ENCODE results near the gene TIRAP.
"Not testable (repeated sequence)": the region's sequence is repeated elsewhere in the genome, so short reads cannot be mapped to it uniquely, and the experiment has no call there.

The TIRAP gene

GRCh38 chr11:126282736-126283591 is at the start of gene TIRAP:
TSS of gene TIRAP (plus strand) at chr11:126283093. CDS start at chr11:126290895, 7,802 bp downstream.
- no peak for DNase-seq (ENCODE audit: low read depth)

- no peak for DNase-seq (ENCODE audit: low read depth)
Observed at GRCh38 chr11:126233391-126233790, 49.5 kb upstream of the TIRAP start.

GRCh38 chr11:126246636-126247035 is 36.3 kb upstream of the TIRAP start:
- DNase-seq (ENCODE audit: low read depth) = no peak

- no peak for DNase-seq (ENCODE audit: low read depth)
Observed at GRCh38 chr11:126253265-126253664, 29.6 kb upstream of the TIRAP start.

- DNase-seq (ENCODE audit: low read depth) = no peak
Observed at GRCh38 chr11:126254819-126255218, 28.1 kb upstream of the TIRAP start.

- DNase-seq (ENCODE audit: low read depth) = not testable (repeated sequence)
Observed at GRCh38 chr11:126255507-126255906, 27.4 kb upstream of the TIRAP start.

- no peak for DNase-seq (ENCODE audit: low read depth)
Observed at GRCh38 chr11:126256216-126256615, 26.7 kb upstream of the TIRAP start.

- no peak for DNase-seq (ENCODE audit: low read depth)
Observed at GRCh38 chr11:126257144-126257543, 25.7 kb upstream of the TIRAP start.

- DNase-seq (ENCODE audit: low read depth) = no peak
Observed at GRCh38 chr11:126257764-126258163, 25.1 kb upstream of the TIRAP start.

- no peak for DNase-seq (ENCODE audit: low read depth)
Observed at GRCh38 chr11:126262216-126262615, 20.7 kb upstream of the TIRAP start.

- DNase-seq (ENCODE audit: low read depth) = no peak
Observed at GRCh38 chr11:126263489-126263888, 19.4 kb upstream of the TIRAP start.

GRCh38 chr11:126265811-126266210 is 17.1 kb upstream of the TIRAP start:
- DNase-seq (ENCODE audit: low read depth) = no peak

GRCh38 chr11:126267650-126268049 is 15.2 kb upstream of the TIRAP start:
- no peak for DNase-seq (ENCODE audit: low read depth)

GRCh38 chr11:126268361-126268707 is 14.6 kb upstream of the TIRAP start:
- DNase-seq (ENCODE audit: low read depth) = no peak

- peak; percentile 88 for DNase-seq (ENCODE audit: low read depth)
Observed at GRCh38 chr11:126268708-126269579, 13.9 kb upstream of the TIRAP start, which contains the start of the genes FOXRED1 and SRPRA. TSS of gene FOXRED1 (plus strand) at chr11:126269154. CDS start at chr11:126269207, 53 bp downstream. TSS of gene SRPRA (minus strand) at chr11:126268895. CDS start at chr11:126268804, 91 bp downstream.

- no peak for DNase-seq (ENCODE audit: low read depth)
Observed at GRCh38 chr11:126277322-126277721, 5.6 kb upstream of the TIRAP start.

GRCh38 chr11:126277780-126278179 is 5.1 kb upstream of the TIRAP start:
- no peak for DNase-seq (ENCODE audit: low read depth)

GRCh38 chr11:126279191-126279590 is 3.7 kb upstream of the TIRAP start:
- DNase-seq (ENCODE audit: low read depth) = no peak

GRCh38 chr11:126280595-126280994 is 2.3 kb upstream of the TIRAP start:
- DNase-seq (ENCODE audit: low read depth) = no peak

- DNase-seq (ENCODE audit: low read depth) = no peak
Observed at GRCh38 chr11:126281245-126281644, 1.6 kb upstream of the TIRAP start.

GRCh38 chr11:126281666-126282175 is 1.2 kb upstream of the TIRAP start:
- DNase-seq (ENCODE audit: low read depth) = no peak

GRCh38 chr11:126282361-126282735 is 545 bp upstream of the TIRAP start:
- no peak for DNase-seq (ENCODE audit: low read depth)

- DNase-seq (ENCODE audit: low read depth) = peak; percentile 88
Observed at GRCh38 chr11:126284829-126285228, 1.9 kb downstream of the TIRAP start.
